ENCODE results near the gene ASB6. TPM values are rescaled to one million over a fixed set of nuclear protein-coding genes. Genes with fewer than 3 reads are reported as not detected.

Gene ASB6
- total and polyA plus RNA-seq, 2 experiments from 2014 or later = 8.8 to 19.8 TPM

DNA sequence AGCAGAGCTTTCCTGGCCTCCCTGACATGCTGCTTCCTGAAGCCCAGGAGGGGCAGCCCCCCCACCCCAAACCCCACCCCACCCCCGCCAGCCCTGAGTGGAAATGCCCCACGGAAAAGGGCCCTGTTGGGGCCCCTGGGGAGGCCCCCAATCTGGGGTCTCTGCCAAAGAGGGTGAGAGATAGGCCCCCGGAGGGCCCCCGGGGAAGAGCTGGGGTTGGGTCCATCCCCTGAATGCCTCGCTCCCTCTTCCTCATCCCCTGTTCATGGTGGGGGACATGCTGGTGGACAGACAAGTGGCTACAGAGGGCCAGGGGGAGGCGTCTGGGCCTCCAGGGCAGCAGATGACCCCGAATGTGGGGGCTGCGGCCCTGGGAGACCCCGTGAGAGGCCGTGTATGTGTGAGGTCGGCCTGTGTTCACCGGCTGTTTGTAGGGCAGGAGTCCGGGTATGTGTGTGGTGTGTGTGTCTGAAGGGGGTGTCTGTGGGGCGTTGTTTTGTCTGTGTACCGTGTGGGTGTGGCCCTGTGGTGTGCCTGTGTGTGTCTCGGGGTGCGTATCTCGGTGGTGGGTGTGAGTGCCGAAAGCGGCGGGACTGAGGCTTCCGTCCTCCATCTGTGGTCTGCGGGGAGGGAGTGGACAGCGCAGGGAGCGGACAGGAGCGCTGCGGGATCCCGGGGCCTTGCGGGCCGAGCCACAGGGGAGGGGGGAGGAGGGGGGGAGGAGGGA, 32.3 kb downstream of the ASB6 start:
- no peaks in the 10 kb centered on the region for H3K36me3 Mint-ChIP-seq (ENCODE audit: low read depth)
- Histone ChIP-seq H3K4me1 (ENCODE audit: insufficient read depth) (peaks cover 8% of the 10 kb centered on the region; the same call in 1 of the 2 replicates), H3K9me2 (ENCODE audit: insufficient read depth) (no peaks in the 10 kb centered on the region), H3K79me2 (replicated peaks; ENCODE audit: insufficient read depth) (no peaks in the 10 kb centered on the region), H3F3A (replicated peaks; ENCODE audit: low read depth) (no peaks in the 10 kb centered on the region; the same call in 1 of the 2 replicates), H4K20me1 (replicated peaks; ENCODE audit: insufficient read depth) (no peaks in the 10 kb centered on the region), H2AFZ (peak overlapping the region; percentile 43; the same call in 1 of the 2 replicates), H3K27me3 (ENCODE audit: insufficient read depth) (peaks cover 12% of the 10 kb centered on the region), H3K36me3 (ENCODE audit: insufficient read depth) (no peaks in the 10 kb centered on the region), H3K27ac (ENCODE audit: low read depth) (no peak overlapping the region), H3K4me3 (peak overlapping the region; percentile 81), H3K4me2 (peak overlapping the region; percentile 74)
- H3K27ac Mint-ChIP-seq = no peak overlapping the region
- peaks cover 26% of the 10 kb centered on the region for H3K4me1 Mint-ChIP-seq
- H3K27me3 Mint-ChIP-seq (ENCODE audit: insufficient read depth, low read depth, poor library complexity) = peaks cover 20% of the 10 kb centered on the region
- H3K4me3 Mint-ChIP-seq = peak overlapping the region; percentile 70
- peak; percentile 2; the same call in 2 of the 3 replicates for ATAC-seq
- no peak for TF ChIP-seq ZNF331 (CRISPR knock-in tag; IDR thresholded peaks at IDR 0.05; ENCODE audit: low read depth)
- TF ChIP-seq, protein P1, sequence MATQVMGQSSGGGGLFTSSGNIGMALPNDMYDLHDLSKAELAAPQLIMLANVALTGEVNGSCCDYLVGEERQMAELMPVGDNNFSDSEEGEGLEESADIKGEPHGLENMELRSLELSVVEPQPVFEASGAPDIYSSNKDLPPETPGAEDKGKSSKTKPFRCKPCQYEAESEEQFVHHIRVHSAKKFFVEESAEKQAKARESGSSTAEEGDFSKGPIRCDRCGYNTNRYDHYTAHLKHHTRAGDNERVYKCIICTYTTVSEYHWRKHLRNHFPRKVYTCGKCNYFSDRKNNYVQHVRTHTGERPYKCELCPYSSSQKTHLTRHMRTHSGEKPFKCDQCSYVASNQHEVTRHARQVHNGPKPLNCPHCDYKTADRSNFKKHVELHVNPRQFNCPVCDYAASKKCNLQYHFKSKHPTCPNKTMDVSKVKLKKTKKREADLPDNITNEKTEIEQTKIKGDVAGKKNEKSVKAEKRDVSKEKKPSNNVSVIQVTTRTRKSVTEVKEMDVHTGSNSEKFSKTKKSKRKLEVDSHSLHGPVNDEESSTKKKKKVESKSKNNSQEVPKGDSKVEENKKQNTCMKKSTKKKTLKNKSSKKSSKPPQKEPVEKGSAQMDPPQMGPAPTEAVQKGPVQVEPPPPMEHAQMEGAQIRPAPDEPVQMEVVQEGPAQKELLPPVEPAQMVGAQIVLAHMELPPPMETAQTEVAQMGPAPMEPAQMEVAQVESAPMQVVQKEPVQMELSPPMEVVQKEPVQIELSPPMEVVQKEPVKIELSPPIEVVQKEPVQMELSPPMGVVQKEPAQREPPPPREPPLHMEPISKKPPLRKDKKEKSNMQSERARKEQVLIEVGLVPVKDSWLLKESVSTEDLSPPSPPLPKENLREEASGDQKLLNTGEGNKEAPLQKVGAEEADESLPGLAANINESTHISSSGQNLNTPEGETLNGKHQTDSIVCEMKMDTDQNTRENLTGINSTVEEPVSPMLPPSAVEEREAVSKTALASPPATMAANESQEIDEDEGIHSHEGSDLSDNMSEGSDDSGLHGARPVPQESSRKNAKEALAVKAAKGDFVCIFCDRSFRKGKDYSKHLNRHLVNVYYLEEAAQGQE (IDR thresholded peaks at IDR 0.05; ENCODE audit: unreplicated experiment) = no peak
- no peak for TF ChIP-seq NANOG (IDR thresholded peaks at IDR 0.05; ENCODE audit: borderline replicate concordance)
- no peak for TF ChIP-seq JUNB (IDR thresholded peaks at IDR 0.05; ENCODE audit: unreplicated experiment)
- no peak for TF ChIP-seq ZNF114 (CRISPR knock-in tag; IDR thresholded peaks at IDR 0.05)
- TF ChIP-seq, protein P2, sequence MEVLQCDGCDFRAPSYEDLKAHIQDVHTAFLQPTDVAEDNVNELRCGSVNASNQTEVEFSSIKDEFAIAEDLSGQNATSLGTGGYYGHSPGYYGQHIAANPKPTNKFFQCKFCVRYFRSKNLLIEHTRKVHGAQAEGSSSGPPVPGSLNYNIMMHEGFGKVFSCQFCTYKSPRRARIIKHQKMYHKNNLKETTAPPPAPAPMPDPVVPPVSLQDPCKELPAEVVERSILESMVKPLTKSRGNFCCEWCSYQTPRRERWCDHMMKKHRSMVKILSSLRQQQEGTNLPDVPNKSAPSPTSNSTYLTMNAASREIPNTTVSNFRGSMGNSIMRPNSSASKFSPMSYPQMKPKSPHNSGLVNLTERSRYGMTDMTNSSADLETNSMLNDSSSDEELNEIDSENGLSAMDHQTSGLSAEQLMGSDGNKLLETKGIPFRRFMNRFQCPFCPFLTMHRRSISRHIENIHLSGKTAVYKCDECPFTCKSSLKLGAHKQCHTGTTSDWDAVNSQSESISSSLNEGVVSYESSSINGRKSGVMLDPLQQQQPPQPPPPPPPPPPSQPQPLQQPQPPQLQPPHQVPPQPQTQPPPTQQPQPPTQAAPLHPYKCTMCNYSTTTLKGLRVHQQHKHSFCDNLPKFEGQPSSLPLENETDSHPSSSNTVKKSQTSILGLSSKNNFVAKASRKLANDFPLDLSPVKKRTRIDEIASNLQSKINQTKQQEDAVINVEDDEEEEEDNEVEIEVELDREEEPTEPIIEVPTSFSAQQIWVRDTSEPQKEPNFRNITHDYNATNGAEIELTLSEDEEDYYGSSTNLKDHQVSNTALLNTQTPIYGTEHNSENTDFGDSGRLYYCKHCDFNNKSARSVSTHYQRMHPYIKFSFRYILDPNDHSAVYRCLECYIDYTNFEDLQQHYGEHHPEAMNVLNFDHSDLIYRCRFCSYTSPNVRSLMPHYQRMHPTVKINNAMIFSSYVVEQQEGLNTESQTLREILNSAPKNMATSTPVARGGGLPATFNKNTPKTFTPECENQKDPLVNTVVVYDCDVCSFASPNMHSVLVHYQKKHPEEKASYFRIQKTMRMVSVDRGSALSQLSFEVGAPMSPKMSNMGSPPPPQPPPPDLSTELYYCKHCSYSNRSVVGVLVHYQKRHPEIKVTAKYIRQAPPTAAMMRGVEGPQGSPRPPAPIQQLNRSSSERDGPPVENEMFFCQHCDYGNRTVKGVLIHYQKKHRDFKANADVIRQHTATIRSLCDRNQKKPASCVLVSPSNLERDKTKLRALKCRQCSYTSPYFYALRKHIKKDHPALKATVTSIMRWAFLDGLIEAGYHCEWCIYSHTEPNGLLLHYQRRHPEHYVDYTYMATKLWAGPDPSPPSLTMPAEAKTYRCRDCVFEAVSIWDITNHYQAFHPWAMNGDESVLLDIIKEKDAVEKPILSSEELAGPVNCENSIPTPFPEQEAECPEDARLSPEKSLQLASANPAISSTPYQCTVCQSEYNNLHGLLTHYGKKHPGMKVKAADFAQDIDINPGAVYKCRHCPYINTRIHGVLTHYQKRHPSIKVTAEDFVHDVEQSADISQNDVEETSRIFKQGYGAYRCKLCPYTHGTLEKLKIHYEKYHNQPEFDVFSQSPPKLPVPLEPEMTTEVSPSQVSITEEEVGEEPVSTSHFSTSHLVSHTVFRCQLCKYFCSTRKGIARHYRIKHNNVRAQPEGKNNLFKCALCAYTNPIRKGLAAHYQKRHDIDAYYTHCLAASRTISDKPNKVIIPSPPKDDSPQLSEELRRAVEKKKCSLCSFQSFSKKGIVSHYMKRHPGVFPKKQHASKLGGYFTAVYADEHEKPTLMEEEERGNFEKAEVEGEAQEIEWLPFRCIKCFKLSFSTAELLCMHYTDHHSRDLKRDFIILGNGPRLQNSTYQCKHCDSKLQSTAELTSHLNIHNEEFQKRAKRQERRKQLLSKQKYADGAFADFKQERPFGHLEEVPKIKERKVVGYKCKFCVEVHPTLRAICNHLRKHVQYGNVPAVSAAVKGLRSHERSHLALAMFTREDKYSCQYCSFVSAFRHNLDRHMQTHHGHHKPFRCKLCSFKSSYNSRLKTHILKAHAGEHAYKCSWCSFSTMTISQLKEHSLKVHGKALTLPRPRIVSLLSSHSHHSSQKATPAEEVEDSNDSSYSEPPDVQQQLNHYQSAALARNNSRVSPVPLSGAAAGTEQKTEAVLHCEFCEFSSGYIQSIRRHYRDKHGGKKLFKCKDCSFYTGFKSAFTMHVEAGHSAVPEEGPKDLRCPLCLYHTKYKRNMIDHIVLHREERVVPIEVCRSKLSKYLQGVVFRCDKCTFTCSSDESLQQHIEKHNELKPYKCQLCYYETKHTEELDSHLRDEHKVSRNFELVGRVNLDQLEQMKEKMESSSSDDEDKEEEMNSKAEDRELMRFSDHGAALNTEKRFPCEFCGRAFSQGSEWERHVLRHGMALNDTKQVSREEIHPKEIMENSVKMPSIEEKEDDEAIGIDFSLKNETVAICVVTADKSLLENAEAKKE (CRISPR knock-in tag; IDR thresholded peaks at IDR 0.05) = no peak
- no peak for TF ChIP-seq POLR2AphosphoS5 (IDR thresholded peaks at IDR 0.05; ENCODE audit: low read depth)
- TF ChIP-seq EZH2phosphoT487 (IDR thresholded peaks at IDR 0.05; ENCODE audit: unreplicated experiment) = no peak
- no peak for TF ChIP-seq EZH2 (IDR thresholded peaks at IDR 0.05; ENCODE audit: low read depth, unreplicated experiment)
- no peak for TF ChIP-seq CREB1 (CRISPR knock-in tag; IDR thresholded peaks at IDR 0.05; ENCODE audit: low read depth)
- DNase-seq (ENCODE audit: low spot score) = no peak
- no peaks in the 10 kb centered on the region for H3K9me3 Mint-ChIP-seq
